ENCODE measurements around the gene PLA2G15. TPM values are rescaled to one million over a fixed set of nuclear protein-coding genes. Genes with fewer than 3 reads are reported as not detected.

Gene PLA2G15
- total and polyA plus RNA-seq, 2 donors (not counting 1 experiment from before 2014, with no cell fraction given) = 6.1 to 12.5 TPM

DNA sequence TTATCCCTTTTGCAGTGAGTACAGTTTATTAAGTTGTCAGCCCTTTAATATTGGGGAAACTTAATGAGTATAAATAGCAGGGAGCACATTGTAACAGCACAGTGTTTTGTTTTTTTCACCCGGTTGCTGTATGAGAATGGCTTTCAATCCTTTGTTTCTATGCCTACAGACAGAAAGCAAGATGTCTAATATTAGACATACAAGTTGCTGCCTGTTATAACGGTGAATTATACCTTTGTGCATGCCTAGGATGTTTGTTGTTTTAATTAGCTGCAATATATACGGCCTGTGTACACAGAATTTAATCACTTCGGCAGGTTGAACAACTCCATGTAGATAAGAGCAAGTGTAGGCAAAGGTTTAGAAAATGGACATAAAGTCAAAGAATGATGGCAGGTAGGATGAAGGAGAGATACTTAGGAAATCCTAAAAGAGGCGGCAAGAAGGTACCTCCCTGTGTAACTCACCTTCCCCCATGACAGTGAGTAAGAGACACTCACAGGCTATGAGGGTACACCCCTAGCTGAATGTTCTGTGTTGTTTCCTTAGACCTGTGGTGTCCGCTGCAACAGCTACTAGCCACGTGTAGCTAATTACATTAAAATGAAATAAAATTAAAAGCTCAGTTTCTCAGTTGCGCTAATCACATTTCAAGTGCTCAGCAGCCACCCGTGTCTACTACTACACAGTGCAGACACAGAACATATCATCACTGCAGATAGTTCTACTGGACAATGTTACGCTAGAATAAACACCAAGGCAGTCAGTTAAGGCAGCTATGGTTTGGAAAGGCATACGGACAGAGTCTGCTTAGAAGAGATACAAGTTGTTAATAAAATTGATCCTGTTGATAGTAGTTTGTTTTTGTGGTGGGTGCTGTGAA is 54.6 kb downstream of the PLA2G15 start:
- H3K27me3 ChIP-seq (replicated peaks in 1 of 4; ENCODE audit: control extremely low read depth in 1 of 4, control insufficient read depth in 3 of 4, insufficient read depth in 4 of 4, low read length in 3 of 4) = no peaks in the 10 kb centered on the region
- H3K4me1 ChIP-seq (ENCODE audit: control insufficient read depth in 2 of 2, insufficient read depth in 2 of 2, low read length in 2 of 2) = no peaks in the 10 kb centered on the region
- ATAC-seq (ENCODE audit: low read depth) (no peak), DNase-seq (no peak)
- H3K9ac ChIP-seq (ENCODE audit: low read length) = no peak overlapping the region
- peaks cover 26% of the 10 kb centered on the region for H4K20me1 ChIP-seq (ENCODE audit: control insufficient read depth, insufficient read depth, low read length, poor library complexity, severe bottlenecking)
- no peak overlapping the region for H3K4me3 Mint-ChIP-seq
- no peaks in the 10 kb centered on the region for H3K27me3 Mint-ChIP-seq
- intact Hi-C loops (cut with micrococcal nuclease) = no loop called here
- H3K27ac Mint-ChIP-seq = peak overlapping the region; percentile 28
- H3K79me2 ChIP-seq (ENCODE audit: control insufficient read depth, insufficient read depth, low read length) = peaks cover 7% of the 10 kb centered on the region
- WGBS (ENCODE audit: insufficient coverage) = 98% methylated on average over 5 of the region's 11 CpGs
- H3K36me3 ChIP-seq (replicated peaks in 1 of 2; ENCODE audit: control extremely low read depth in 1 of 2, control insufficient read depth in 1 of 2, extremely low read depth in 1 of 2, insufficient read depth in 2 of 2, low read length in 1 of 2) = peaks cover 0 to 92% of the 10 kb centered on the region in 2 experiments
- H3K4me2 ChIP-seq (replicated peaks; ENCODE audit: low read depth, low read length, poor library complexity, severe bottlenecking) = no peak overlapping the region
- H3K9me3 Mint-ChIP-seq (ENCODE audit: insufficient read depth) = no peaks in the 10 kb centered on the region
- H3K4me3 ChIP-seq (ENCODE audit: control extremely low read depth in 1 of 5, extremely low read depth in 1 of 5, insufficient read depth in 1 of 5, low read depth in 2 of 5, low read length in 4 of 5) = no peak overlapping the region
- no peak overlapping the region for H2AFZ ChIP-seq (ENCODE audit: insufficient read depth, low read depth, low read length, poor library complexity, severe bottlenecking)
- ChIA-PET CTCF (interaction anchor here (1.4 to 2.4 kb wide), 4 partner anchors 10 to 38 kb away, joined by 4 to 11 read pairs (median 8); partner anchors contain the start of gene SLC7A6), POLR2A (interaction anchor here (0.6 kb wide), 1 partner anchor 450 kb away, joined by 4 read pairs; no protein-coding TSS in a partner anchor)
- H3K27ac ChIP-seq (ENCODE audit: low read length in 2 of 2) = no peak overlapping the region
- H3K4me1 Mint-ChIP-seq = no peaks in the 10 kb centered on the region
- no peaks in the 10 kb centered on the region for H3K9me3 ChIP-seq (ENCODE audit: control extremely low read depth in 1 of 3, control insufficient read depth in 2 of 3, insufficient read depth in 1 of 3, low read length in 2 of 3)
- TF ChIP-seq, protein P1, sequence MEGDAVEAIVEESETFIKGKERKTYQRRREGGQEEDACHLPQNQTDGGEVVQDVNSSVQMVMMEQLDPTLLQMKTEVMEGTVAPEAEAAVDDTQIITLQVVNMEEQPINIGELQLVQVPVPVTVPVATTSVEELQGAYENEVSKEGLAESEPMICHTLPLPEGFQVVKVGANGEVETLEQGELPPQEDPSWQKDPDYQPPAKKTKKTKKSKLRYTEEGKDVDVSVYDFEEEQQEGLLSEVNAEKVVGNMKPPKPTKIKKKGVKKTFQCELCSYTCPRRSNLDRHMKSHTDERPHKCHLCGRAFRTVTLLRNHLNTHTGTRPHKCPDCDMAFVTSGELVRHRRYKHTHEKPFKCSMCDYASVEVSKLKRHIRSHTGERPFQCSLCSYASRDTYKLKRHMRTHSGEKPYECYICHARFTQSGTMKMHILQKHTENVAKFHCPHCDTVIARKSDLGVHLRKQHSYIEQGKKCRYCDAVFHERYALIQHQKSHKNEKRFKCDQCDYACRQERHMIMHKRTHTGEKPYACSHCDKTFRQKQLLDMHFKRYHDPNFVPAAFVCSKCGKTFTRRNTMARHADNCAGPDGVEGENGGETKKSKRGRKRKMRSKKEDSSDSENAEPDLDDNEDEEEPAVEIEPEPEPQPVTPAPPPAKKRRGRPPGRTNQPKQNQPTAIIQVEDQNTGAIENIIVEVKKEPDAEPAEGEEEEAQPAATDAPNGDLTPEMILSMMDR (IDR thresholded peaks at IDR 0.05) = no peak
- TF ChIP-seq EZH2 (IDR thresholded peaks at IDR 0.05; ENCODE audit: borderline replicate concordance, insufficient read depth, low read depth, low read length, poor library complexity, severe bottlenecking) = no peak

Measured in B cell (primary cell).